H7 (cell line): Measurements from ENCODE around the gene BCL6B. TPM values are rescaled to one million over a fixed set of nuclear protein-coding genes. Genes with fewer than 3 reads are reported as not detected.
"Not testable (repeated sequence)": the region's sequence is repeated elsewhere in the genome, so short reads cannot be mapped to it uniquely, and the experiment has no call there.

Experiments used
- DNase-seq: peaks from one replicate; pipeline ENCODE4 v3.0.0; 2012
- H3K27me3 ChIP-seq: 2 replicates; pipeline ENCODE4 v1.6.0; 2011; ENCODE audit warnings: mild to moderate bottlenecking, low read length; ENCODE audit not compliant: control insufficient read depth, insufficient read depth
- H3K36me3 ChIP-seq: replicated peaks from 2 replicates; pipeline ENCODE4 v1.5.1; 2011; ENCODE audit warnings: low read length; ENCODE audit not compliant: control insufficient read depth, insufficient read depth
- H3K4me3 ChIP-seq: 2 replicates; pipeline ENCODE4 v1.5.1; 2011; ENCODE audit warnings: low read depth, mild to moderate bottlenecking, control low read depth, low read length, moderate library complexity; ENCODE audit not compliant: insufficient read depth
- total RNA-seq: library from RNA; depleted of rRNA; stranded (reverse); fragments of >200 nt; shearing (Covaris generic); gene quantifications from 2 replicates; pipeline ENCODE4 v1.2.3, GENCODE V29; 2014; rRNA removed

BCL6B gene, protein sequence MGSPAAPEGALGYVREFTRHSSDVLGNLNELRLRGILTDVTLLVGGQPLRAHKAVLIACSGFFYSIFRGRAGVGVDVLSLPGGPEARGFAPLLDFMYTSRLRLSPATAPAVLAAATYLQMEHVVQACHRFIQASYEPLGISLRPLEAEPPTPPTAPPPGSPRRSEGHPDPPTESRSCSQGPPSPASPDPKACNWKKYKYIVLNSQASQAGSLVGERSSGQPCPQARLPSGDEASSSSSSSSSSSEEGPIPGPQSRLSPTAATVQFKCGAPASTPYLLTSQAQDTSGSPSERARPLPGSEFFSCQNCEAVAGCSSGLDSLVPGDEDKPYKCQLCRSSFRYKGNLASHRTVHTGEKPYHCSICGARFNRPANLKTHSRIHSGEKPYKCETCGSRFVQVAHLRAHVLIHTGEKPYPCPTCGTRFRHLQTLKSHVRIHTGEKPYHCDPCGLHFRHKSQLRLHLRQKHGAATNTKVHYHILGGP
- total RNA-seq, result 4.9 and 8.3 TPM in 2 replicates

DNA sequence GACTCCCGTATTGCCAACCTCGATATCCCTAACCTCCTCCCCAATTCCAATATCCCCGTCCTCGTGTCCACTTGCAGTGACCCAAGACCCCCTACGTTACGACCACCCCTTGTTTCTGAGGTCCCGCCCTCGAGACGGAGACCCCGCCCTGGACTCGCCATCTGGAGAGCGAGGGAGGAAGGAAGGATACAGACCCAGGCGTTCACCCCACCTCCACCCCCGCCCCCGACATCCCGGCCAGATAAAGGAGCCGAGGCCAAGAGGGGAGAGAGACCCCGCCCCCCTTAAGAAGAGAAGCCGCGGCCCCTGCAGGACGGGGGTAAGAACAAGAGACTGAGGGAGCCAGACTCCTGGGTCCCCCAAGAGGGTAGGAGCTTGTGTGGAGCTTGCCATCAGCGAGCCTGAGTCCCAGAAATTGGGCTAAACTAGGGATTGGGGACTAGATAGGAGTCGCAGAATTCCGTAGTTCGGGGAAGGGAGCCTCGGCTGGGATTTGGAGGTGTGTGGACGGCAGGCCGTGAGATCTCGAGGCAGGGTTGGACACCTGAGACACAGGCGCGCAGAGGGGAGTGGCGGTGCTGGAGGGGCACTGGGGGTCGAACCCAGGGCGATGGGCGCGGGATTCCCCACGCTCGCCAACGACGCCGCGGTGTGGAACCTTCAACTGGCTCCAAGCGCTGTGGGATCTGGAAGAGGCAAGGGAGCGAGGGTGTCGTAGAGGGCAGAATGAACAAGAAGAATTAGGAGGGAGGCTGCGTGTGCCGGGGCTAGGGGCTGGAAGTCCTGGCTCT, at the start of gene BCL6B:
TSS of gene BCL6B (plus strand) at position 270 of the 791 bp plus-strand sequence. CDS start 622 bp downstream, outside the sequence.
- DNase-seq, result peak; percentile 86
- H3K36me3 ChIP-seq, result no peaks in the 10 kb centered on the region; the same call in 1 of the 2 replicates
- H3K4me3 ChIP-seq, result peak within 1 kb of the TSS; percentile 74
- peaks cover 30% of the 10 kb centered on the region for H3K27me3 ChIP-seq

DNA sequence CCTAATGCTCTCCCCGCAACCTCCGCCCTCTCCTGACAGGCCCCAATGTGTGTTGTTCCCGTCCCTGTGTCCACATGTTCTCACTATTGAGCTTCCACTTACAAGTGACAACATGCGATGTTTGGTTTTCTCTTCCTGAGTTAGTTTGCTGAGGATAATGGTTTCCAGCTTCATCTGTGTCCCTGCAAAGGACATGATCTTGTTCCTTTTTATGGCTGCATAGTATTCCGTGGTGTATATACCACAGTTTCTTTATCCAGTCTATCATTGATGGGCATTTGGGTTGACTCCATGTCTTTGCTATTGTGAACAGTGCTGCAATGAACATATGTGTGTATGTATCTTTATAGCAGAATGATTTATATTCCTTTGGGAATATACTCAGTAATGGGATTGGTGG, 43.4 kb upstream of the BCL6B start:
- H3K36me3 ChIP-seq, H3K27me3 ChIP-seq, DNase-seq, H3K4me3 ChIP-seq: not testable (repeated sequence)

DNA sequence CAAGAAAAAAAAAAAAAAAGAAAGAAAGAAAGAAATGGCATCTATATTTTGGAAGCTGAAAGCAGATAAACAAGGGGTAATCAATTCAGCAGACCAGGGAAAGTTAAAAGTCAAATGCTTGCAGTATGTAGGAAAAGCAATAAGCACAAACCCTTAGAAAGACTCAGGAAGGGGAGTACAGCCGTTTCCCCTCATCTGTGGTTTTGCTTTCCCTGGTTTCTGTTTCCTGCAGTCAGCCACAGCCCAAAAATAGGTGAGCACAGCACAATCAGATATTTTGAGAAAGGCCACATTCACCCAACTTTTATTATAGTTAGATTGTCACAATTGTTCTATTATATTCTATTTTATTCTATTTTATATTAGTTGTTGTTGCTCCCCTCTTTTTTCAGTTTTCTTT, 41.4 kb upstream of the BCL6B start:
- no peak for DNase-seq
- Histone ChIP-seq H3K36me3 (no peaks in the 10 kb centered on the region), H3K4me3 (no peak overlapping the region)

DNA sequence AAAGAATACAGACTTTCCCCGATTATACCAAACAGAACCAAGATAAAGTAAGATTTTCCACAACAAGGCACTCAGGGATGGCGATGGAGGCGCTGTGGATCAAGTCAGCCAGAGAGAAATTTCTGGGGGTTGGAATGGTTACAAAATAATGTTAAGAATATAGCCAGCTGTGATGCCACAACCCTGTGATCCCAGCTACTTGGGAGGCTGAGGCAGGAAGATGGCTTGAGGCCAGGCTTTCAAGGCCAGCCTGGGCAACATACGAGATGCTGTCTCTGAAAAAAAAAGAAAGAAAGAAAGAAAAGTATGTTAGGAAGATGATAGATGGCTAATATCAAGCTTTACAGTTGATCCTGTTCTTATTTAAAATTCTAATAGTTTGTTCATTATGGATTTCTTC, 37.6 kb upstream of the BCL6B start:
- DNase-seq, result no peak
- no peaks in the 10 kb centered on the region for H3K27me3 ChIP-seq
- no peak overlapping the region for H3K4me3 ChIP-seq
- H3K36me3 ChIP-seq, result no peaks in the 10 kb centered on the region

More for the DNA sequence above, 41.4 kb upstream of the BCL6B start:
- H3K27me3 ChIP-seq, result no peaks in the 10 kb centered on the region

DNA sequence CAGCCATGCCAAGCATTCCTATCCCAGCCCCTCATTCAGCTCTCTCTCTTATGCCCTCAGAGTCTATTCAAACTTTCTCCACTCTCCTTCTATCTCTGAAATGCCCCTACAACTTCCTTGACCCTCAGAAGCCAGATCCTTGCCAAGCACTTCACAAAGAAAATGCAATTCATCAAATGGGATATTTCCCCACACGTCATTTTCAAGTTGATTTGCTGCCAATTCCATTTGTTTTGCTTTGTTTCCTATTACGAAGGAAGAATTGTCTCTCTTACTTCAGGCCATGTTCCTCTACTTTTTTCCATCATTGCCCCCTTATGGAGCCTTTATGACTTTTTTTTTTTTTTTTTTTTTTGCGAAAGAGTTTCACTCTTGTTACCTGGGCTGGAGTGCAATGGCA, 36.2 kb upstream of the BCL6B start:
- no peak for DNase-seq
- Histone ChIP-seq H3K27me3 (no peaks in the 10 kb centered on the region), H3K4me3 (no peak overlapping the region), H3K36me3 (no peaks in the 10 kb centered on the region)

DNA sequence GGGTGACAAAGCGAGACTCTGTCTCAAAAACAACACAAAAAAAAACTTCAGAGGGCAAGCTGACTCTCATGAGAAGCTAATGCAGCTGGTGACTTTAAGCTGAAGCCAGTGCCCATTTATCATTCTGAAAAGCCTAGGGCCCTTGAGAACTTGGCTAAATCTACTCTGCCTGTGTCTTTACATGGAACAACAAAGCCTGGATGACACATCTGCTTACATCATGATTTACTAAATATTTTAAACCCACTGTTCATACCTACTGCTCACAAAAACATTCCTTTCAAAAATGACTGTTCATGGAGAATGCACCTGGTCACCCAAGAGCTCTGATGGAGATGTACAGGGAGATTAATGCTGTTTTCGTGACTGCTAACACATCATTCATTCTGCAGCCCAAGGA, 33.1 kb upstream of the BCL6B start:
- no peak for DNase-seq
- Histone ChIP-seq H3K27me3 (peaks cover 13% of the 10 kb centered on the region), H3K4me3 (no peak overlapping the region), H3K36me3 (no peaks in the 10 kb centered on the region)

DNA sequence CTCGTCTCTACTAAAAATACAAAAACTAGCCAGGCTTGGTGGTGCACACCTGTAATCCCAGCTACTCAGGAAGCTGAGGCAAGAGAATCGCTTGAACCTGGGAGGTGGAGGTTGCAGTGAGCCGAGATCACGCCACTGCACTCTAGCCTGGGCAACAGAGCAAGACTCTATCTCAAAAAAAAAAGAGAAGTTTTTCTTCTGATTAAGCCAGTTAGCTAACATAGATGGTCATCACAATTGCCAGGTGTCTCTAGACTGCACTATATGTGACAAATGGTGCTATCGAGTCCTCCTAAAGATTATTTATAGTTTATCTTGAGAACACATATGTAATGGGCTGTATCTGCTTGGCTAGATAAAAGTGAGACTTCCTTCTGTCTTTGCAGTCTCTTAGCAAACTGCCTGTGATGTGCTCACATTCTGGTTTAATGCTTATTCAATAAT, 29.2 kb upstream of the BCL6B start:
- peaks cover 39% of the 10 kb centered on the region for H3K27me3 ChIP-seq
- not testable (repeated sequence) for H3K36me3 ChIP-seq, DNase-seq, H3K4me3 ChIP-seq

DNA sequence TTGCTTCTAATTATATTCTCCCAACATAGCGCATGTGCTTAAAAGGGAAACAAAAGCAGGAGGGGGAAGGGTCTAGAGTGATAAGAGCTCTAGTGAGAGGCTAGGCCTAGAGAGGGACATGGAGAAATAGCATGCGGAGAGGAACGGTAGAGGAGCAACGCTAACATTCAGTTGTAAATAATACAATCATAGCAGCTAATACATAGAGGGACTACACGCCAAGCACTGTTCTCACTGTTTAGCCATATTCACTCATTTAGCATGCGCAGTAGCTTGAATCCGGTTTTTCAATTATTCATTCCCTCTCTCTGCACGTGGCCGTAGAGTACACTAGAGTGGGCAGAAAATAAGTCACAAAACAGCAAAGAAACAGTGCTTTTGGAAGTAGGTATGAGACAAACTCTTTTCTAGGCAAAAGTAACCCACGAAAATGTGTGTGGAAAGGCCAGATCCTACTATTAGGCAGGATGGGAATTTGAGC, 28.7 kb upstream of the BCL6B start:
- H3K27me3 ChIP-seq, result peaks cover 39% of the 10 kb centered on the region

DNA sequence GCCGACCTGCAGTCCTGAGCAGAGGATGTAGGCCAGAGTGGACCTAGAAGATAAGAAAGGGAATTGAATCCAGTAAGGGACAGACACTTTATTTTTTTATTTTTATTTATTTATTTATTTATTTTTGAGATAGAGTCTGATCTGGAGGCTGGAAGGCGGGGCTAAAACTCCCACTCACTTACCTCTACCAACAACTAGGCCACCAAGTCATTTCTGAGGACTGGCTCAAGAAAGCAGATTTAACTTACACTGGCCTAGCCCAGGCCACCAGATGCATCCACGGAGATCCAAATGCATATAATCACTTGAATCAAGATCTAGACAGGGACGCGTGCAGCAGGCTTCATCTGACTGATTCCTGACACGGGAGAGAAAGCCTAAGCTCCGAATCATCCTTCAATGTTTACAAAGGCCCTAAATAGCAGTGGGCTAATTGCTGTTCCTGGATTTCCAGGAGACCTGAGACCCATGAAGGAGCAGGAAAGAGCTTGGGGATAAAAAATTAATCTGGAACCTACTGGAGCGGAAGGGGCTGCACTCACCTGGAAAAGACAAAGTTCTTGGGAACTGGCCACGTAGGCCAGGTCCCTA, 28.1 kb upstream of the BCL6B start:
- no peak overlapping the region for H3K4me3 ChIP-seq

More for the DNA sequence above, 28.7 kb upstream of the BCL6B start:
- H3K4me3 ChIP-seq, result no peak overlapping the region
- DNase-seq, result no peak
- no peaks in the 10 kb centered on the region for H3K36me3 ChIP-seq

DNA sequence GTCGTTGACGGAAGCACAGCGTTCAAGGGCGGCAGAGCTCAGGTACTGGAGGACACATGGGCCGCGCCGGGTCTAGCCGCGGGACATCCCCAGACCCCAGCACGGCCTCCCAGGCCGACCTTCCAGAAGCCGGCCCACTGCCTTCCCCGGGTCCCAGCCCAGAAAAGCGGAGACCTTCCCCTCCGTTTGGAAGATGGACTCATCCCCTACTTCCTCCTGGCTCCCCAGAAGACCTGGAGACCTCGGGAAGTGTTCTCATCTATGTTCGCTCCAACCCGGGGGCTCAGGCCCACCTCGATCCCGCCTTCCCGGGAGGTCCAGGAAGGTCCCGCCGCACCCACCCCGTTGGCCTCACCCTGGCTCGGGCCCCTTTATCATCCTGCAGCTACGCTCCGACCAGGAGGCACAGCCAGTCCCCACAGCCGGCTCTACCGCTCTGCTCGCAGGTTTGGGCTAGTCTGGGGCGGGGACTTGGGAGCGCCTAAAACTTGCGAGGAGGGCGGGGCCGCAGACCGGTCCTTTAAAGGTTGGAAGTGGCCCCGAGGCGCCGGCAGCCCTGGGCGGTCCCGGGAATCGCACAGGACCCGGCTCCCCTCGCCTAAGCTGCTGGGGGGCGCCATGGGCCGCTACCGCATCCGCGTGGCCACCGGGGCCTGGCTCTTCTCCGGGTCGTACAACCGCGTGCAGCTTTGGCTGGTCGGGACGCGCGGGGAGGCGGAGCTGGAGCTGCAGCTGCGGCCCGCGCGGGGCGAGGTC, 27.2 kb upstream of the BCL6B start, which contains the start of gene ALOX12:
TSS of gene ALOX12 (plus strand) at position 550 of the 756 bp plus-strand sequence. CDS start at position 619, 69 bp downstream.
- H3K27me3 ChIP-seq, result peaks cover 39% of the 10 kb centered on the region
- H3K4me3 ChIP-seq, result peak within 1 kb of the TSS; percentile 45
- peak; percentile 72 for DNase-seq
- H3K36me3 ChIP-seq, result no peaks in the 10 kb centered on the region

More for the DNA sequence above, 28.1 kb upstream of the BCL6B start:
- Histone ChIP-seq H3K36me3 (no peaks in the 10 kb centered on the region), H3K27me3 (peaks cover 39% of the 10 kb centered on the region)
- no peak for DNase-seq

DNA sequence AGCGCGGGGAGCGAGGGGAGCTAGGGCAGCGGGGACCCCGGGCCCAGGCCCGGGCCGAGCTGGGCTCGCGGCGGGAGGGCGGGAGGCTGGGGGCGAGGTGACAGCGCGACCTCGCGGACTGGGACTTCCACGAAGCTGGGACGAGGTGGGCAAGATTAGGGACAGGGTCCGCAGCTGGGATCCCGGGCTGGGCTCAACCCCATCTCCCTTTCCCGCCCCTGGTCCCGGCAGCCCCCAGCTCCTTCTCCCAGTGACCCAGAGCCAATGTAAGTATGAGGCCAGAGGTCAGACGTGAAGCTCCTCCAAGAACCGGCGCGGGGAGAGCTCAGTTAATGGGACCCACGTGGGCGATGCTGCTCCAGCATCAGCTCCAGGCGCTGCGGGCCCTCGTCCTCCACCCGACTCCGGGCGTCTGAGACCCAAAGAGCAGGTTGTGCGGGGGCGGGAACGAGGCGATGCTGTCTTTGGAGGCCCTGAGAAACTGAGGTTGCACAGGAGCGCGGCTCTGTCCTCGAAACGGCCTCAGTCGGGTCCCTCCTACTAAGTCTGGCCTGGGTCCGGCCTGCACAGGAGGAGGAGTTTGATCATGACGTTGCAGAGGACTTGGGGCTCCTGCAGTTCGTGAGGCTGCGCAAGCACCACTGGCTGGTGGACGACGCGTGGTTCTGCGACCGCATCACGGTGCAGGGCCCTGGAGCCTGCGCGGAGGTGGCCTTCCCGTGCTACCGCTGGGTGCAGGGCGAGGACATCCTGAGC, 26.4 kb upstream of the BCL6B start:
- H3K4me3 ChIP-seq, result peak overlapping the region; percentile 45
- no peaks in the 10 kb centered on the region for H3K36me3 ChIP-seq
- peaks cover 39% of the 10 kb centered on the region for H3K27me3 ChIP-seq
- peak; percentile 79 for DNase-seq

DNA sequence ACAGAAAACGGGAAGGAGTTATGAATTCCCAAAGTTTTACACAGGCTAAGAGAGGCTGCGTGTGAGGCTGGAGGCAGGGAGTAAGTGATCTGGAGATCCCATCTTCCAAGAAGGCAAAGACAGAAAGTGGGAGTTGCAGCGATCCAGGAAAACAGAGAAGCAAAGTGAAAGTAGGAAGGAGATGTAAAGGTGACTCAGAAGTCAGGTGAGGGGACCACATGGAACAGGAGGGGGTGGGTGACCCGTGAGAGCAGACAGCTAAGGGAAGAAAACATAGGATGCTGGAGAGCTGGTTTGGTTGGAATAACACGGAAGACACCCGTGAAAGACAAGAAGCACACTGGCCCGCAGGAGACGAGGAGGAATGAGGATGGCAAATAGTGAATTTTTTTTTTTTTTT, 25.7 kb upstream of the BCL6B start:
- no peak overlapping the region for H3K4me3 ChIP-seq
- peaks cover 39% of the 10 kb centered on the region for H3K27me3 ChIP-seq
- no peaks in the 10 kb centered on the region for H3K36me3 ChIP-seq

DNA sequence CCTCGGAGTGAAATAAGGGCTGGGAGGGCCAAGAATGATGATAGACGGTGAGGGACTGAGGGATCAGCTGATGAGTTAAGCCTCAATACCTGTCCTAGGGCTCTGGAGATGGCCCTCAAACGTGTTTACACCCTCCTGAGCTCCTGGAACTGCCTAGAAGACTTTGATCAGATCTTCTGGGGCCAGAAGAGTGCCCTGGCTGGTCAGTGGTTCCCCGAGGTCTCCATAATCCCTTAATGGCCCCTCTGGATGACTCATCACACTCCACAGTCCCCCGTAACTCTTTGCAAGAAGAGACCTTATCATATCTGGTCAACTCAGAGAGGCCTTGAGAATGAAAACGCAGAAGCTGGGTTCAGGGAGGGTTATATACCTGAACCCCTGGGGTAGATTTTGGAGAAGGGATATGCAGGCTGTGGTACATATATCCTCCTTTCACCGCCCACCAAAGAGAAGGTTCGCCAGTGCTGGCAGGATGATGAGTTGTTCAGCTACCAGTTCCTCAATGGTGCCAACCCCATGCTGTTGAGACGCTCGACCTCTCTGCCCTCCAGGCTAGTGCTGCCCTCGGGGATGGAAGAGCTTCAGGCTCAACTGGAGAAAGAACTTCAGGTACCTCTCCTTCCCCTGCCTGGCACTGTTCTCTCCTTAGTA, 23.9 kb upstream of the BCL6B start:
- Histone ChIP-seq H3K36me3 (no peaks in the 10 kb centered on the region), H3K27me3 (peaks cover 34% of the 10 kb centered on the region), H3K4me3 (no peak overlapping the region)
- no peak for DNase-seq

More for the DNA sequence above, 25.7 kb upstream of the BCL6B start:
- no peak for DNase-seq
